G401 (cell line): ENCODE data around the gene NPTX2. TPM values are rescaled to one million over a fixed set of nuclear protein-coding genes. Genes with fewer than 3 reads are reported as not detected.

Source experiments
- DNase-seq: peaks from one replicate; pipeline ENCODE4 v3.0.0-alpha.2; 2015; ENCODE audit warnings: low spot score
- in situ Hi-C: cut with HindIII; loops from 2 replicates; pipeline ENCODE4 v1.10.0; 2016; ENCODE audit warnings: low sequenced_read_pairs, mixed read lengths
- total RNA-seq: library from RNA; depleted of rRNA; stranded (reverse); fragments of >200 nt; shearing (Covaris generic); gene quantifications from 2 replicates; pipeline ENCODE4 v1.2.3, GENCODE V29; 2014

NPTX2 gene
- total RNA-seq, 1 experiment from 2014 or later = 0.03 TPM

DNA sequence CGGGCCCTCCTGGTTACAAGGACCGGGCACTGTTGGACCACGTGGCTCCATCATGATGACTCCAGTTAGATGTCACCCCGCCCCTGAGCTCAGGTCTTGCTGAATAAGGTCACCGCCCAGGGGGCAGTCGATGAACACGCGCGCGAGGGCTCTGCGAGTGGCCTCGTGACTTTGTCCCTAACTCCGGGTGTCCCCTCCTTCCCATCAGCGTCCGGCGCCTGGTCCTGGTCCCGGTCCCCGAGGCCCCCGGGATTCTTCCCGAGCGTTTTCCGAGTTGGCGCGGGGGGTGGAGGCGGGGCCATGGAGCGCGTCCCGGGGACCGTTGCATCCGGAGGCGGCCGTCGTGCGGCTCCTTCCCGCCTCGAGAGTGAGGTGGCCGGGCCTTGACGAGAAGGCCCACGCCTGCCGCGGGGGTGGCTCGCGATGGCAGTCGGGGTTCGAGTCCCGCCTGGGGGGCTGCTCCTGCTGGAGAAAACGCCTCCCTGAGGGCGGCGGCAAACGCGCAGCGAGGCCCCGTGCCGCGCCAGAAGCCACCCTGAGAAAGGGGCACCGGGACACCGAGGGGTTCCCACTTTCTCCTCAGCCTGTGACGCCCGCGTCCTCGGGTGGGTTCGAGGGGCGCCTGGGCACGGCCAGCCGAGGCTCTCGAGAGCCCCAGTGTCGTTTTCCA lies 569 bp upstream of the NPTX2 start:
- no peak for DNase-seq
- in situ Hi-C loops = no loop called here

- in situ Hi-C loops = no loop called here
- DNase-seq = no peak
Measured at GRCh38 chr7:98617960-98618418, 904 bp downstream of the NPTX2 start.

GRCh38 chr7:98618786-98619185 lies 1.7 kb downstream of the NPTX2 start:
- in situ Hi-C loops = no loop called here
- no peak for DNase-seq

DNA sequence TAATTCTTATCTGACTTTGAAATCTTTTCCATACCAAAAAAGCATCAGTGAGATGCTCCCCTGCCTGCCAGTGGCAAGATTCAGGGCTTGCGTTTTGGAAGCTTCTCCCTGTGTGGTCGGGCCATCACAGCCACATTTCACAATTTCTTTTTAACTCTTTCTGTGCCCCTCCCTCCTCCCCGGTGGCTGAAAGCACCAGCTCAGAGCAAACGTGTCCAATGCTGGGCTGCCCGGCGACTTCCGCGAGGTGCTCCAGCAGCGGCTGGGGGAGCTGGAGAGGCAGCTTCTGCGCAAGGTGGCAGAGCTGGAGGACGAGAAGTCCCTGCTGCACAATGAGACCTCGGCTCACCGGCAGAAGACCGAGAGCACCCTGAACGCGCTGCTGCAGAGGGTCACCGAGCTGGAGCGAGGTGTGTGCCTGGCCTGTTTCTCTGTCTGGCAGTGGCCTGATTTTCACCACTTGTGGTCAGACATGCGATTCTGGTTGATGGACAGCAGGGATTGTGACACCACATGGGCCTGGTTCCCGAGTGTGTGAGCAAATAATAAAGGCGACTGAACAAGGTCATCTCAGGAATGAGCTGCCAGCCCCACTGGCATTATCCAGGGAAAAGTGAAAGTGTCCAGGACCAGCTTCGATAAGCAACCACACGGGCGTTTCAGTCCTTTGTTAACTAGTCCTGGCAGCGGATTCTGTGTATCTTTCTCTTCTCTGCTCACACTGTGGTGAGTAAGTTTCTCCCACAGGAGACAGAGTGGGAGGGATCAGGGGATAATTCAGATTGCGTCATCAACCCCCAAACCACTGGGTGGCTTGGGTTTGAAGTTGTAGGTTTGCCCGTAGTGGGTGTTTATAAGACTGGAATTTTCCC lies 2.6 kb downstream of the NPTX2 start:
- DNase-seq = no peak
- in situ Hi-C loops = no loop called here

GRCh38 chr7:98621573-98622482 lies 4.7 kb downstream of the NPTX2 start:
- DNase-seq = no peak
- in situ Hi-C loops = no loop called here

DNA sequence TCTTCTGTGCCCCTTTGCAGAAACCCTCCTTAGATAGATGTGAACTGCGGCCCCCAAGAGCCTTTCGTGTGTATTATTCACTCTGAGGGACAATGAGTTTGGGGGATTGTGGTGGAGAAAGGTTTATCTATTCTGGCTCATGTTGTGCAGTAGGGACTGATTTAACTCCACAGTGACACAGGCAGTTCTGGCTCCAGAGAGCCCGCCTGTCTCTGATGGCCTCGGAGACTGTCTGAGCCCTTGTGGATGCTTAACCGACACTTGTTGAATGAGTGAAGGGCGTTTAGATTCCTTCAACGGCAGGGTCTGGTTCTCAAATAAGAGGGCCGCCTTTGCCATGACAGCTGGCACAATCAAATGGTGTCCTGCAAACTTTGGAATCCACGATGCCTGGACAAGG lies 5.8 kb downstream of the NPTX2 start:
- in situ Hi-C loops = no loop called here
- no peak for DNase-seq

- in situ Hi-C loops = no loop called here
- no peak for DNase-seq
Measured at GRCh38 chr7:98624846-98625420, 7.8 kb downstream of the NPTX2 start.

GRCh38 chr7:98626460-98627412 lies 9.7 kb downstream of the NPTX2 start:
- peak; percentile 6 for DNase-seq
- in situ Hi-C loops = no loop called here

- in situ Hi-C loops = no loop called here
- no peak for DNase-seq
Measured at GRCh38 chr7:98627413-98627790, 10.3 kb downstream of the NPTX2 start.

DNA sequence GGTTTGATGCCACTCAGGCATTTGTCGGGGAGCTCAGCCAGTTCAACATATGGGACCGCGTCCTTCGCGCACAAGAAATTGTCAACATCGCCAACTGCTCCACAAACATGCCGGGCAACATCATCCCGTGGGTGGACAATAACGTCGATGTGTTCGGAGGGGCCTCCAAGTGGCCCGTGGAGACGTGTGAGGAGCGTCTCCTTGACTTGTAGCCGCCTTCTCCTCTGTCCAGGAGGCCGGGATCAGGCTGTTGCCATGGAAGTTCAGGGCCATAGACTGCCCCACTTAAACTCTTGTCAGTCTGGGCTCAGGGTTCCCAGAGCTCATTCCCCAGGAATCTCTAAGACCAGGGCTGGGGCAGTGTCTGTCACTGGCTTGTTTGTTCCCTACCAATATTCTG lies 11.3 kb downstream of the NPTX2 start:
- in situ Hi-C loops = no loop called here

DNA sequence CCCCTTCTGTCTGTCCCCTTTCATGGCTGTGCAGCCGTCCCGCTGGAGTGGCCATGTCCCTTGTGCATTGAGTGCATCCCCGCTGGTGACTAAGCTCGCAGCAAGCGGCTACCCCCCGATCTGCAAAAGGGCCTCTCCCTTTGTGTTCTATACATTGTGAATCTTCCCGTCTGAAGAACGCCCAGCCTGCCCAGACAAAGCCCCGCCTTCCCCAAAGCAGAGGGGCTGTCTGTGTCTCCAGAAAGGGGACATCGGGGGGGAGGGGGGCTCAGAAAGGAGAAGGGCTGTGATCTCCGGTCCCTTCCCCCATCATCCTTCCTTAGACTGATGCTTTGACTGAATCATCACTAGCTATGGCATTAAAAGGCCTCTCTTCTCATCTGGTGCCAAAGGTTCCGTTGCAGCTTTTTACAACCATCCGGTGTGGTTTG lies 11.9 kb downstream of the NPTX2 start:
- in situ Hi-C loops = no loop called here
- no peak for DNase-seq

More for the DNA sequence above, 11.3 kb downstream of the NPTX2 start:
- no peak for DNase-seq

- DNase-seq = no peak
- in situ Hi-C loops = no loop called here
Measured at GRCh38 chr7:98630149-98630548, 13.1 kb downstream of the NPTX2 start.

DNA sequence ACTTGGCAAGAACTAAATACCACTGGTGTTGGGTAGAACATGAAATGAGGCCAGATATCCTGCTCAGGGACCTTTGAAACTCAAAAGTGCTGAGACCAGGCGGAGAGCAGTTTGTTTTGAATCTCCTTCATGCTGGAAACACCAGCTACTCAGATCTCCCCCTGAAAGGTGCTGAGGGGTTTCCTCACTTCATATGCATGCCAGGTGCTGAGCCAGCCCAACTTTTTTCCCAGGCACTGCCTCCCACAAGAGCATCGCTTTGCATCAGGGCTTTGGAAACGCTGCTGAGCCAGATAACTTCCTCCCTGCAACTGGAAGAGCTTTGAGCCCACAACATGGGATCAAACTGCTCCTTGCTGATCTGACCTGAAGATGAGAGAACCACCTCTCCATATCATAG lies 13.7 kb downstream of the NPTX2 start:
- in situ Hi-C loops = no loop called here
- no peak for DNase-seq

DNA sequence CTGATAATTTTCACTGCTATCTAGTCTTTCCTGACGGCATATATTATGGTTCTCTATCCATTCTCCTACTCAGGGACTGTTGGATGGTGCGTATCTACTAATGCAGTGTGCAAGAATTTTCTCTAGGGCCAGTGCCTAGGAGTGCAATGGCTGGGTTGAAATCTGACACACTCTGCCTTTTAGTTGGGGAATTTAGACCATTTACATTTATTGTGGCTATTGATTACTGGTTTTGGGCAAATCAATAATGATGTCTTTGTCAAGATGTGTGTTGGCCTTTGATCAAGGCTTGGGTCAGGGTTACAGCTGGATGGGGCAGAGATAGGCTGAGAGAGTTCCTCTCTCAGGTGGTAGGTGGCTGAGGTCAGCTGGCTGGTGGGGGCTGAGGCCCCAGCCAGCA lies 21.8 kb downstream of the NPTX2 start:
- in situ Hi-C loops = no loop called here
- no peak for DNase-seq

DNA sequence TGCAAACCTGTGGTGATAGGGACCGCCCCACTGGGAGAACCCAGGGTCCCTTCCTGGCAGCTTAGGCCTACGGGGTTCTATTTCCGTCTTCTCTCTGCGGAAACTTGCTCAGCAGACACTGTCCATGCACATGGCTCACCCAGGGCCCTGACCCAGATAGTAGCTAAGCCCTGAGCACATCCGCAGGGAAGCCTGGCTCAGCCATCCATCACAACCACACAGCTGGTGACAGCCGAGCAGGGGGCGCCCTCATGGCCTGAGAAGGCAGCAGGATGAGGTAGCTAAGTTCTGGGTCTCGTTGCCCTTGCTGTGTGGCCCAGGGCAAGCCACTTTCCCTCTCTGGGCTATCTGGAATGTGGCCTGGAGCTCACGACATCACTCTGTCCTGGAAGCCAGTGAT lies 23.3 kb downstream of the NPTX2 start:
- DNase-seq = no peak

GRCh38 chr7:98641646-98642500 lies 24.8 kb downstream of the NPTX2 start:
- no peak for DNase-seq
- in situ Hi-C loops = no loop called here

More for the DNA sequence above, 23.3 kb downstream of the NPTX2 start:
- in situ Hi-C loops = no loop called here

- no peak for DNase-seq
- in situ Hi-C loops = no loop called here
Measured at GRCh38 chr7:98643236-98643985, 26.3 kb downstream of the NPTX2 start.
